DOHH2 (cell line): ENCODE results near the gene PRIM1.

Experiments used
- CTCF ChIP-seq: fragments of 200-600 bp; sonication (generic); IDR thresholded peaks from one replicate; pipeline ENCODE4 v1.5.1; 2014; ENCODE audit warnings: antibody characterized with exemption, mild to moderate bottlenecking, low read depth, low read length; ENCODE audit not compliant: poor library complexity, severe bottlenecking
- EZH2phosphoT487 ChIP-seq: fragments of 200-600 bp; sonication (generic); IDR thresholded peaks from 2 replicates; pipeline ENCODE4 v1.6.1; 2017; ENCODE audit warnings: borderline replicate concordance, mild to moderate bottlenecking, antibody characterized with exemption, low read length, moderate library complexity, mixed read lengths

- TF ChIP-seq CTCF (no peak), EZH2phosphoT487 (no peak)
These were observed 27.0 kb downstream of the PRIM1 start, which contains the start of gene NACA for GRCh38 chr12:56724972-56725722.
